ENCODE results near the gene NRG3.

DNA sequence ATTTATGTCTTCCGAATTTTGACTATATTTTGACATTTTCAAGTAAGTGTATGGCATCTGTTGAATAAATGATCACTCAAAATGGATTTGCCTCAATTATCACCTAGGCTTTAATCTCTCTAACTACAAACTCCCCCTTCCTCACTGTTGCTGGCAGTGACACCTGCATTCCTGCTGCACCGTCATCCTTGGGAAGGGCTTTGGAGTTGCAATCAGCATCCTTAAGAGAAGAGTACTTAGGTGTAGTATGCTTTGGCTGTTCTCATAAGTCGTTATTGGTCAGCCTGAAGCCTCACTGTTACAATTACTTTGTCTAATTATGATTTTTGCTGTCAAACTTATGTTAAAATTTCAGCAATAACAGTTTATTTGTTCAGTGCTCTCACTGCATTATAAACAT, 415.0 kb downstream of the NRG3 start:
- TF ChIP-seq EP300 (IDR thresholded peaks at IDR 0.05) (peak in 1 of 4 donors; percentile 57), POLR2A (IDR thresholded peaks at IDR 0.05) (no peak), POLR2AphosphoS5 (IDR thresholded peaks at IDR 0.05) (no peak)
- TF ChIP-seq, protein P1, sequence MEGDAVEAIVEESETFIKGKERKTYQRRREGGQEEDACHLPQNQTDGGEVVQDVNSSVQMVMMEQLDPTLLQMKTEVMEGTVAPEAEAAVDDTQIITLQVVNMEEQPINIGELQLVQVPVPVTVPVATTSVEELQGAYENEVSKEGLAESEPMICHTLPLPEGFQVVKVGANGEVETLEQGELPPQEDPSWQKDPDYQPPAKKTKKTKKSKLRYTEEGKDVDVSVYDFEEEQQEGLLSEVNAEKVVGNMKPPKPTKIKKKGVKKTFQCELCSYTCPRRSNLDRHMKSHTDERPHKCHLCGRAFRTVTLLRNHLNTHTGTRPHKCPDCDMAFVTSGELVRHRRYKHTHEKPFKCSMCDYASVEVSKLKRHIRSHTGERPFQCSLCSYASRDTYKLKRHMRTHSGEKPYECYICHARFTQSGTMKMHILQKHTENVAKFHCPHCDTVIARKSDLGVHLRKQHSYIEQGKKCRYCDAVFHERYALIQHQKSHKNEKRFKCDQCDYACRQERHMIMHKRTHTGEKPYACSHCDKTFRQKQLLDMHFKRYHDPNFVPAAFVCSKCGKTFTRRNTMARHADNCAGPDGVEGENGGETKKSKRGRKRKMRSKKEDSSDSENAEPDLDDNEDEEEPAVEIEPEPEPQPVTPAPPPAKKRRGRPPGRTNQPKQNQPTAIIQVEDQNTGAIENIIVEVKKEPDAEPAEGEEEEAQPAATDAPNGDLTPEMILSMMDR (IDR thresholded peaks at IDR 0.05) = no peak

Measured in upper lobe of left lung (tissue), 4 donors.